ENCODE data around the gene CGB7. TPM values are rescaled to one million over a fixed set of nuclear protein-coding genes. Genes with fewer than 3 reads are reported as not detected.
"Not testable (repeated sequence)": the region's sequence is repeated elsewhere in the genome, so short reads cannot be mapped to it uniquely, and the experiment has no call there.

CGB7 gene
- total RNA-seq, 1 donor = under 0.01 TPM

GRCh38 chr19:49058562-49058961, 1.0 kb upstream of the CGB7 start:
- Histone ChIP-seq H3K4me3 (ENCODE audit: insufficient read depth, low read length) (no peak overlapping the region), H3K9me3 (ENCODE audit: low read depth, low read length) (no peaks in the 10 kb centered on the region), H3K27ac (ENCODE audit: low read depth, low read length) (no peak overlapping the region), H3K4me2 (ENCODE audit: insufficient read depth, low read length) (no peak overlapping the region), H3K79me2 (ENCODE audit: insufficient read depth, low read length) (peaks cover 14% of the 10 kb centered on the region), H3K27me3 (ENCODE audit: insufficient read depth, low read length) (no peaks in the 10 kb centered on the region), H3K4me1 (ENCODE audit: insufficient read depth, low read length) (peaks cover 10% of the 10 kb centered on the region), H3K36me3 (ENCODE audit: insufficient read depth, low read length) (no peaks in the 10 kb centered on the region), H2AFZ (ENCODE audit: low read length) (no peak overlapping the region), H4K20me1 (ENCODE audit: insufficient read depth, low read length) (peaks cover 3% of the 10 kb centered on the region)
- peak; percentile 93 for DNase-seq (ENCODE audit: insufficient read length, low spot score, missing footprints)
- TF ChIP-seq CTCF (IDR thresholded peaks at IDR 0.05; ENCODE audit: extremely low read depth, low read depth, low read length) = no peak

GRCh38 chr19:49056902-49057596, 500 bp downstream of the CGB7 start:
- Histone ChIP-seq H2AFZ (ENCODE audit: low read length) (peak overlapping the region; percentile 81), H3K4me3 (ENCODE audit: insufficient read depth, low read length) (peak overlapping the region; percentile 81), H3K4me2 (ENCODE audit: insufficient read depth, low read length) (peak overlapping the region; percentile 86), H3K79me2 (ENCODE audit: insufficient read depth, low read length) (peaks cover 14% of the 10 kb centered on the region), H3K4me1 (ENCODE audit: insufficient read depth, low read length) (peaks cover 10% of the 10 kb centered on the region)
- not testable (repeated sequence) for H3K27me3 ChIP-seq (ENCODE audit: insufficient read depth, low read length); H4K20me1 ChIP-seq (ENCODE audit: insufficient read depth, low read length); H3K36me3 ChIP-seq (ENCODE audit: insufficient read depth, low read length); H3K9me3 ChIP-seq (ENCODE audit: low read depth, low read length); H3K27ac ChIP-seq (ENCODE audit: low read depth, low read length)
- peak; percentile 53 for DNase-seq (ENCODE audit: insufficient read length, low spot score, missing footprints)

- peak overlapping the region; percentile 81 for H2AFZ ChIP-seq (ENCODE audit: low read length)
- H3K27me3 ChIP-seq (ENCODE audit: insufficient read depth, low read length) = no peaks in the 10 kb centered on the region
- H3K27ac ChIP-seq (ENCODE audit: low read depth, low read length) = no peak overlapping the region
- H3K9me3 ChIP-seq (ENCODE audit: low read depth, low read length) = no peaks in the 10 kb centered on the region
- peaks cover 3% of the 10 kb centered on the region for H4K20me1 ChIP-seq (ENCODE audit: insufficient read depth, low read length)
- DNase-seq (ENCODE audit: insufficient read length, low spot score, missing footprints) = peak; percentile 97
- H3K4me1 ChIP-seq (ENCODE audit: insufficient read depth, low read length) = peaks cover 10% of the 10 kb centered on the region
- no peak for TF ChIP-seq CTCF (IDR thresholded peaks at IDR 0.05; ENCODE audit: extremely low read depth, low read depth, low read length)
- peak overlapping the region; percentile 81 for H3K4me3 ChIP-seq (ENCODE audit: insufficient read depth, low read length)
- H3K36me3 ChIP-seq (ENCODE audit: insufficient read depth, low read length) = no peaks in the 10 kb centered on the region
- H3K79me2 ChIP-seq (ENCODE audit: insufficient read depth, low read length) = peaks cover 14% of the 10 kb centered on the region
- peak overlapping the region; percentile 86 for H3K4me2 ChIP-seq (ENCODE audit: insufficient read depth, low read length)
These were observed 1.2 kb downstream of the CGB7 start for GRCh38 chr19:49056101-49056901.

GRCh38 chr19:49050376-49051033, 7.0 kb downstream of the CGB7 start:
- H2AFZ ChIP-seq (ENCODE audit: low read length) = not testable (repeated sequence)

GRCh38 chr19:49049834-49050233, 7.7 kb downstream of the CGB7 start:
- not testable (repeated sequence) for H3K36me3 ChIP-seq (ENCODE audit: insufficient read depth, low read length); H3K4me1 ChIP-seq (ENCODE audit: insufficient read depth, low read length); H4K20me1 ChIP-seq (ENCODE audit: insufficient read depth, low read length); H3K79me2 ChIP-seq (ENCODE audit: insufficient read depth, low read length); H3K27ac ChIP-seq (ENCODE audit: low read depth, low read length); H3K27me3 ChIP-seq (ENCODE audit: insufficient read depth, low read length); H3K4me2 ChIP-seq (ENCODE audit: insufficient read depth, low read length); H3K9me3 ChIP-seq (ENCODE audit: low read depth, low read length); H3K4me3 ChIP-seq (ENCODE audit: insufficient read depth, low read length); H2AFZ ChIP-seq (ENCODE audit: low read length)
- DNase-seq (ENCODE audit: insufficient read length, low spot score, missing footprints) = peak; percentile 9

More at GRCh38 chr19:49050376-49051033, 7.0 kb downstream of the CGB7 start:
- not testable (repeated sequence) for H3K4me3 ChIP-seq (ENCODE audit: insufficient read depth, low read length); H4K20me1 ChIP-seq (ENCODE audit: insufficient read depth, low read length); H3K27ac ChIP-seq (ENCODE audit: low read depth, low read length); H3K36me3 ChIP-seq (ENCODE audit: insufficient read depth, low read length); H3K4me1 ChIP-seq (ENCODE audit: insufficient read depth, low read length); H3K9me3 ChIP-seq (ENCODE audit: low read depth, low read length); H3K79me2 ChIP-seq (ENCODE audit: insufficient read depth, low read length); H3K27me3 ChIP-seq (ENCODE audit: insufficient read depth, low read length)
- peak; percentile 96 for DNase-seq (ENCODE audit: insufficient read length, low spot score, missing footprints)
- H3K4me2 ChIP-seq (ENCODE audit: insufficient read depth, low read length) = peak overlapping the region; percentile 33

GRCh38 chr19:49049011-49049410, 8.5 kb downstream of the CGB7 start, which contains the start of gene CGB8:
Gene CGB8, minus strand, starts transcription at chr19:49049111. Its CDS starts 372 bp downstream, at chr19:49048739.
- H2AFZ ChIP-seq (ENCODE audit: low read length); H3K36me3 ChIP-seq (ENCODE audit: insufficient read depth, low read length); DNase-seq (ENCODE audit: insufficient read length, low spot score, missing footprints); H3K9me3 ChIP-seq (ENCODE audit: low read depth, low read length); H4K20me1 ChIP-seq (ENCODE audit: insufficient read depth, low read length); H3K27me3 ChIP-seq (ENCODE audit: insufficient read depth, low read length); H3K27ac ChIP-seq (ENCODE audit: low read depth, low read length); H3K4me2 ChIP-seq (ENCODE audit: insufficient read depth, low read length); H3K79me2 ChIP-seq (ENCODE audit: insufficient read depth, low read length); H3K4me3 ChIP-seq (ENCODE audit: insufficient read depth, low read length); H3K4me1 ChIP-seq (ENCODE audit: insufficient read depth, low read length): not testable (repeated sequence)

- H3K4me3 ChIP-seq (ENCODE audit: insufficient read depth, low read length); H3K4me1 ChIP-seq (ENCODE audit: insufficient read depth, low read length); H3K79me2 ChIP-seq (ENCODE audit: insufficient read depth, low read length); H3K27ac ChIP-seq (ENCODE audit: low read depth, low read length); DNase-seq (ENCODE audit: insufficient read length, low spot score, missing footprints); H3K9me3 ChIP-seq (ENCODE audit: low read depth, low read length); H2AFZ ChIP-seq (ENCODE audit: low read length); H3K36me3 ChIP-seq (ENCODE audit: insufficient read depth, low read length); H3K27me3 ChIP-seq (ENCODE audit: insufficient read depth, low read length); H4K20me1 ChIP-seq (ENCODE audit: insufficient read depth, low read length); H3K4me2 ChIP-seq (ENCODE audit: insufficient read depth, low read length): not testable (repeated sequence)
These were observed 14.0 kb downstream of the CGB7 start, which contains the start of gene CGB5 for GRCh38 chr19:49043548-49043947. Gene CGB5, plus strand, starts transcription at chr19:49043848. Its CDS starts 362 bp downstream, at chr19:49044210.

Measured in osteoblast (primary cell).